H1 (cell line): ENCODE measurements around the gene MORN5. TPM values are rescaled to one million over a fixed set of nuclear protein-coding genes. Genes with fewer than 3 reads are reported as not detected.

Source experiments
- CTCF ChIA-PET: fragments of 300-600 bp; sonication (Branson Sonifier 250); formaldehyde crosslinking; loops from one replicate; lab custom pipeline; 2021; ENCODE audit not compliant: partially characterized antibody; lab: Charles Lee
- POLR2A ChIA-PET: fragments of 300-600 bp; sonication (Branson Sonifier 250); formaldehyde crosslinking; loops from one replicate; lab custom pipeline; 2021; ENCODE audit warnings: inconsistent platforms; ENCODE audit not compliant: partially characterized antibody; lab: Charles Lee
- DNase-seq, 2 experiments: peaks; one replicate each; pipeline versions ENCODE4 v3.0.0 to v3.0.0-alpha.2; 2010 to 2022; ENCODE audit warnings: low spot score in 2 of 2, low read depth in 1 of 2, mixed read lengths in 1 of 2
- FAIRE-seq: peaks from 2 replicates; lab custom pipeline; 2011; peaks lifted over from hg19 to GRCh38; lab: Jason Lieb, UNC
- H2AFZ ChIP-seq: 2 replicates; pipeline ENCODE4 v1.8.1; 2012; ENCODE audit warnings: low read length, inconsistent platforms
- H2AK5ac ChIP-seq: 2 replicates; pipeline ENCODE4 v1.6.1; 2013; ENCODE audit warnings: low read depth, low read length
- H2BK120ac ChIP-seq: replicated peaks from 2 replicates; pipeline ENCODE3; 2013; ENCODE audit warnings: low read depth, low read length, inconsistent platforms
- H2BK12ac ChIP-seq: 2 replicates; pipeline ENCODE4 v1.6.1; 2013; ENCODE audit warnings: low read depth, low read length
- H2BK15ac ChIP-seq: 2 replicates; pipeline ENCODE4 v1.6.1; 2013; ENCODE audit warnings: low read length
- H2BK20ac ChIP-seq: 2 replicates; pipeline ENCODE4 v1.6.1; 2013; ENCODE audit warnings: low read length
- H2BK5ac ChIP-seq: 2 replicates; pipeline ENCODE4 v1.6.1; 2013; ENCODE audit warnings: low read depth, low read length
- H3K14ac ChIP-seq: 2 replicates; pipeline ENCODE4 v1.6.1; 2013; ENCODE audit warnings: inconsistent platforms; ENCODE audit not compliant: insufficient read length
- H3K18ac ChIP-seq: 2 replicates; pipeline ENCODE4 v1.6.1; 2013; ENCODE audit warnings: low read length; ENCODE audit errors: extremely low read depth
- H3K23ac ChIP-seq: 2 replicates; pipeline ENCODE4 v1.6.1; 2013; ENCODE audit warnings: inconsistent platforms; ENCODE audit not compliant: insufficient read length
- H3K23me2 ChIP-seq: 2 replicates; pipeline ENCODE4 v1.6.1; 2013; ENCODE audit warnings: low read depth, low read length
- H3K27ac ChIP-seq: 2 replicates; pipeline ENCODE4 v1.6.1; 2011; ENCODE audit warnings: low read depth, low read length, inconsistent platforms
- H3K27me3 ChIP-seq, 4 experiments: replicated peaks in 1 of 4; 1 replicate in 1 of 4; 2 replicates in 3 of 4; pipeline versions ENCODE4 v1.6.1 to v1.8.1; 2011 to 2013; ENCODE audit warnings: low read length in 3 of 4, mild to moderate bottlenecking in 3 of 4, inconsistent platforms in 2 of 4, mixed read lengths in 2 of 4, moderate library complexity in 1 of 4; ENCODE audit not compliant: control insufficient read depth in 3 of 4, insufficient read depth in 3 of 4; ENCODE audit errors: extremely low read depth in 1 of 4
- H3K36me3 ChIP-seq, 4 experiments: 2 replicates each; pipeline versions ENCODE4 v1.6.1 to v1.8.1; 2011 to 2013; ENCODE audit warnings: mild to moderate bottlenecking in 4 of 4, low read length in 3 of 4, moderate library complexity in 2 of 4, control low read depth in 1 of 4, inconsistent platforms in 1 of 4; ENCODE audit not compliant: insufficient read depth in 4 of 4, control insufficient read depth in 2 of 4
- H3K4ac ChIP-seq: replicated peaks from 2 replicates; pipeline ENCODE3; 2013; ENCODE audit warnings: low read length, low read depth, mixed read lengths, inconsistent platforms; ENCODE audit not compliant: insufficient read length
- H3K4me1 ChIP-seq, 4 experiments: replicated peaks in 1 of 4; 1 replicate in 1 of 4; 2 replicates in 3 of 4; pipeline versions ENCODE4 v1.6.1 to v1.8.1; 2011 to 2013; ENCODE audit warnings: low read length in 3 of 4, inconsistent platforms in 2 of 4, mixed read lengths in 1 of 4; ENCODE audit not compliant: insufficient read depth in 4 of 4, control insufficient read depth in 3 of 4
- H3K4me2 ChIP-seq, 2 experiments: 2 replicates each; pipeline versions ENCODE4 v1.6.1 to v1.8.1; 2011 to 2013; ENCODE audit warnings: low read depth in 2 of 2, low read length in 2 of 2, control low read depth in 1 of 2, inconsistent platforms in 1 of 2, mild to moderate bottlenecking in 1 of 2; ENCODE audit not compliant: insufficient read depth in 1 of 2
- H3K4me3 ChIP-seq, 4 experiments: fragments of 200-600, 300-600 bp in 1 of 4; sonication (generic), shearing (Covaris generic), sonication (Bioruptor Twin) in 1 of 4; 2 replicates each; pipeline versions ENCODE4 v1.5.1 to v1.8.1; 2011 to 2016; ENCODE audit warnings: low read length in 4 of 4, low read depth in 3 of 4, control low read depth in 2 of 4, inconsistent platforms in 2 of 4, mild to moderate bottlenecking in 2 of 4, mixed read lengths in 1 of 4, moderate library complexity in 1 of 4; ENCODE audit not compliant: insufficient read depth in 2 of 4; ENCODE audit errors: extremely low read depth in 1 of 4
- H3K56ac ChIP-seq: replicated peaks from 2 replicates; pipeline ENCODE3; 2013; ENCODE audit warnings: low read depth, mild to moderate bottlenecking, mixed read lengths, low read length, inconsistent platforms; ENCODE audit not compliant: insufficient read length
- H3K79me1 ChIP-seq: 2 replicates; pipeline ENCODE4 v1.6.1; 2013; ENCODE audit warnings: low read depth, low read length, control low read depth
- H3K79me2 ChIP-seq, 2 experiments: 2 replicates each; pipeline versions ENCODE4 v1.6.1 to v1.8.1; 2012 to 2013; ENCODE audit warnings: low read length in 2 of 2, mild to moderate bottlenecking in 2 of 2, inconsistent platforms in 1 of 2; ENCODE audit not compliant: insufficient read depth in 2 of 2, control insufficient read depth in 1 of 2
- H3K9ac ChIP-seq, 4 experiments: replicated peaks in 1 of 4; 1 replicate in 1 of 4; 2 replicates in 3 of 4; pipeline versions ENCODE4 v1.6.1 to v1.8.1; 2011 to 2013; ENCODE audit warnings: low read depth in 3 of 4, low read length in 3 of 4, control low read depth in 2 of 4, mild to moderate bottlenecking in 2 of 4, moderate library complexity in 2 of 4, inconsistent platforms in 1 of 4; ENCODE audit errors: extremely low read depth in 1 of 4
- H3K9me3 ChIP-seq, 2 experiments: 2 replicates each; pipeline versions ENCODE4 v1.6.1 to v1.8.1; 2012 to 2013; ENCODE audit warnings: mild to moderate bottlenecking in 2 of 2, moderate library complexity in 2 of 2, control low read depth in 1 of 2, inconsistent platforms in 1 of 2, low read depth in 1 of 2, low read length in 1 of 2, mixed read lengths in 1 of 2; ENCODE audit not compliant: insufficient read depth in 2 of 2
- H4K20me1 ChIP-seq, 2 experiments: replicated peaks in 1 of 2; 2 replicates each; pipeline versions ENCODE3 to v1.8.1; 2011 to 2013; ENCODE audit warnings: inconsistent platforms in 2 of 2, low read length in 2 of 2, mild to moderate bottlenecking in 1 of 2; ENCODE audit not compliant: insufficient read depth in 2 of 2, control insufficient read depth in 1 of 2
- H4K5ac ChIP-seq: 2 replicates; pipeline ENCODE4 v1.6.1; 2013; ENCODE audit warnings: low read length, low read depth, mixed read lengths, inconsistent platforms; ENCODE audit not compliant: insufficient read length
- H4K8ac ChIP-seq: 2 replicates; pipeline ENCODE4 v1.8.0; 2013; ENCODE audit warnings: mild to moderate bottlenecking, moderate library complexity, low read length, inconsistent platforms; ENCODE audit not compliant: insufficient read depth; ENCODE audit errors: extremely low read depth
- H4K91ac ChIP-seq: replicated peaks from 2 replicates; pipeline ENCODE3; 2013; ENCODE audit warnings: low read length, mixed read lengths, inconsistent platforms; ENCODE audit not compliant: insufficient read length
- CBX8 ChIP-seq: fragments of 300-800, 300-1000 bp; sonication (generic); IDR thresholded peaks from 2 replicates; pipeline ENCODE4 v1.7.1; 2016; ENCODE audit warnings: low read depth, low read length, borderline replicate concordance
- CHD1 ChIP-seq: IDR thresholded peaks from 2 replicates; pipeline ENCODE4 v1.6.1; 2012; ENCODE audit warnings: low read depth, low read length, improper control_type of control experiment
- EGR1 ChIP-seq: IDR thresholded peaks from 2 replicates; pipeline ENCODE4 v1.6.1; 2011; ENCODE audit warnings: low read depth, low read length, borderline replicate concordance
- FOSL1 ChIP-seq: IDR thresholded peaks from 2 replicates; pipeline ENCODE4 v1.6.1; 2011; ENCODE audit warnings: mild to moderate bottlenecking, low read depth, low read length, moderate library complexity; ENCODE audit not compliant: insufficient read depth
- GABPA ChIP-seq: IDR thresholded peaks from 2 replicates; pipeline ENCODE4 v1.6.1; 2011; ENCODE audit warnings: mild to moderate bottlenecking, low read length, moderate library complexity, borderline replicate concordance; ENCODE audit not compliant: insufficient read depth
- GTF2F1 ChIP-seq: IDR thresholded peaks from 2 replicates; pipeline ENCODE4 v1.6.1; 2012; ENCODE audit warnings: low read depth, low read length, improper control_type of control experiment, borderline replicate concordance
- JUN ChIP-seq: IDR thresholded peaks from 2 replicates; pipeline ENCODE4 v1.6.1; 2011; ENCODE audit warnings: low read depth, mild to moderate bottlenecking, improper control_type of control experiment, low read length
- JUND ChIP-seq: IDR thresholded peaks from 2 replicates; pipeline ENCODE4 v1.6.1; 2011; ENCODE audit warnings: mild to moderate bottlenecking, improper control_type of control experiment, low read length
- NANOG ChIP-seq: IDR thresholded peaks from 2 replicates; pipeline ENCODE4 v1.6.1; 2011; ENCODE audit warnings: low read length, low read depth, mild to moderate bottlenecking, inconsistent platforms; ENCODE audit not compliant: insufficient read depth, poor library complexity, severe bottlenecking
- SIRT6 ChIP-seq: IDR thresholded peaks from one replicate; pipeline ENCODE4 v1.7.1; 2012; ENCODE audit warnings: low read length, inconsistent platforms
- SIX5 ChIP-seq: IDR thresholded peaks from 2 replicates; pipeline ENCODE4 v1.6.1; 2011; ENCODE audit warnings: mild to moderate bottlenecking, low read depth, low read length
- SP4 ChIP-seq: IDR thresholded peaks from 2 replicates; pipeline ENCODE4 v1.6.1; 2012; ENCODE audit warnings: low read length, inconsistent platforms
- WGBS, 2 experiments: shearing (Covaris generic) in 1 of 2; methylation state at CpG; one replicate each; pipeline versions ENCODE4 v1.1.6 to v1.1.7; 2013 to 2015; ENCODE audit warnings: low lambda C conversion rate in 2 of 2, mixed read lengths in 2 of 2, inconsistent platforms in 1 of 2, low coverage in 1 of 2, missing lambda C conversion rate in 1 of 2; ENCODE audit not compliant: insufficient replicate concordance in 2 of 2, insufficient coverage in 1 of 2, insufficient read length in 1 of 2; ENCODE audit errors: extremely low coverage in 1 of 2, missing lambda C conversion rate in 1 of 2; 5-methylcytosine and 5-hydroxymethylcytosine counted together
- polyA plus RNA-seq, 7 experiments: library from polyadenylated mRNA; depleted of rRNA in 3 of 7; stranded (reverse) in 5 of 7; unstranded in 2 of 7; fragments of >200 nt in 5 of 7; fragments of 200-250 nt in 2 of 7; gene quantifications; 1 replicate in 5 of 7; 2 replicates in 1 of 7; 4 replicates in 1 of 7; pipeline versions ENCODE4 v1.2.1 to v1.2.3, GENCODE V29; 2011 to 2013; ENCODE audit warnings: missing spikeins in 2 of 7, mixed read lengths in 2 of 7
- total RNA-seq: library from RNA; stranded (reverse); fragmentation: NEBNext Ultra II Directional; extraction: Animal tissue kit (Norgen Biotek cat#: 25700); gene quantifications from 2 replicates; pipeline ENCODE4 v1.2.1, GENCODE V29; 2021

The MORN5 gene
- total and polyA plus RNA-seq, 2 of the 8 experiments (the other 6 are each of a cell fraction or from before 2014, with no cell fraction given) = not detected

- Histone ChIP-seq H3K14ac (no peak overlapping the region), H2BK120ac (no peak overlapping the region), H4K20me1 (peaks cover 12 to 19% of the 10 kb centered on the region in 2 experiments), H3K18ac (no peak overlapping the region), H3K27me3 (peaks cover 79 to 97% (median 93%) of the 10 kb centered on the region in 4 experiments), H3K9ac (no peak overlapping the region), H2BK5ac (peak overlapping the region; percentile 52; the same call in 1 of the 2 replicates), H3K23me2 (peaks cover 29% of the 10 kb centered on the region; the same call in 1 of the 2 replicates), H4K5ac (no peak overlapping the region), H2AK5ac (no peak overlapping the region), H4K8ac (peak overlapping the region; percentile 42; the same call in 1 of the 2 replicates), H2BK20ac (peak overlapping the region; percentile 9; the same call in 1 of the 2 replicates), H3K36me3 (no peaks in the 10 kb centered on the region; a peak in 1 of 8 replicates), H3K4me2 (peak overlapping the region; percentile 62 to 64), H3K27ac (no peak overlapping the region), H3K56ac (no peak overlapping the region), H3K9me3 (peaks cover 0 to 3% of the 10 kb centered on the region in 2 experiments; a peak in 1 of 4 replicates), H3K79me2 (no peaks in the 10 kb centered on the region), H3K4ac (no peak overlapping the region), H3K4me3 (peak overlapping the region in 3 of 4 experiments; percentile 19 to 51 (median 24); a peak in 5 of 8 replicates), H2BK12ac (no peak overlapping the region; the same call in 1 of the 2 replicates), H3K4me1 (peaks cover 5 to 39% (median 33%) of the 10 kb centered on the region in 4 experiments), H4K91ac (peak overlapping the region; percentile 41), H3K79me1 (no peaks in the 10 kb centered on the region; the same call in 1 of the 2 replicates), H2BK15ac (no peak overlapping the region; the same call in 1 of the 2 replicates), H2AFZ (no peak overlapping the region), H3K23ac (no peak overlapping the region)
- CTCF ChIA-PET = interaction anchor here (0.8 to 5.2 kb wide), 8 partner anchors 29 to 136 kb away, joined by 3 to 56 read pairs (median 3); partner anchors contain the start of genes MORN5 and NDUFA8
- FAIRE-seq = no peak
- POLR2A ChIA-PET = interaction anchor here (1.0 to 2.6 kb wide), 3 partner anchors 9 to 58 kb away, joined by 3 to 26 read pairs (median 3); partner anchors contain the start of genes MORN5 and NDUFA8
- DNase-seq = peak in 1 of 2 experiments; percentile 66
- WGBS, 2 experiments = 22% methylated on average over 28 of the region's 35 CpGs; no CpG with 5 or more reads in 1 of the 2 experiments
- TF ChIP-seq CBX8 = no peak
- TF ChIP-seq FOSL1 = no peak
- TF ChIP-seq JUND = no peak
- peak; percentile 73 for TF ChIP-seq NANOG
- TF ChIP-seq GABPA = no peak
- no peak for TF ChIP-seq JUN
- no peak for TF ChIP-seq EGR1
- no peak for TF ChIP-seq CHD1
- TF ChIP-seq GTF2F1 = no peak
- no peak for TF ChIP-seq SIX5
- no peak for TF ChIP-seq SIRT6
- no peak for TF ChIP-seq SP4
These were observed 57.2 kb downstream of the MORN5 start for GRCh38 chr9:122216798-122217418.
